ENCODE results near the gene PDE4B. TPM values are rescaled to one million over a fixed set of nuclear protein-coding genes. Genes with fewer than 3 reads are reported as not detected.

Gene PDE4B
- total RNA-seq, 1 experiment from 2014 or later: 1.4 TPM

GRCh38 chr1:65990161-65990560 is 197.5 kb downstream of the PDE4B start:
- Histone ChIP-seq H3F3A (ENCODE audit: low read length, unreplicated experiment) (no peaks in the 10 kb centered on the region), H4K20me1 (ENCODE audit: low read length) (no peaks in the 10 kb centered on the region), H2AFZ (ENCODE audit: low read length) (no peak overlapping the region), H3K4me1 (ENCODE audit: insufficient read depth, low read length) (no peaks in the 10 kb centered on the region), H3K79me2 (ENCODE audit: low read length) (no peaks in the 10 kb centered on the region), H3K9me3 (ENCODE audit: low read length) (no peaks in the 10 kb centered on the region), H3K4me3 (ENCODE audit: low read length) (no peak overlapping the region), H3K4me2 (ENCODE audit: low read length) (no peak overlapping the region), H3K27ac (ENCODE audit: low read length) (no peak overlapping the region), H3K9ac (ENCODE audit: low read length) (no peak overlapping the region), H3K36me3 (ENCODE audit: low read depth, low read length) (no peaks in the 10 kb centered on the region), H3K27me3 (ENCODE audit: low read length) (peaks cover 67% of the 10 kb centered on the region), H3K9me2 (replicated peaks; ENCODE audit: low read length) (no peaks in the 10 kb centered on the region)
- DNase-seq (no peak), ATAC-seq (no peak)
- intact Hi-C loops (cut with micrococcal nuclease): no loop called here
- CTCF ChIA-PET: no interaction called here
- TF ChIP-seq EZH2 (IDR thresholded peaks at IDR 0.05; ENCODE audit: low read length, unreplicated experiment): no peak
- TF ChIP-seq EZH2phosphoT487 (IDR thresholded peaks at IDR 0.05; ENCODE audit: borderline replicate concordance, low read length): no peak
- TF ChIP-seq CTCF (conservative IDR thresholded peaks at IDR 0.05; ENCODE audit: low read depth, low read length): no peak
- BruUV-seq (replicated peaks): no TSS peak
- POLR2A ChIA-PET (ENCODE audit: unreplicated experiment): no interaction called here

- CTCF ChIA-PET: no interaction called here
- DNase-seq (no peak), ATAC-seq (no peak)
- Histone ChIP-seq H3K4me2 (ENCODE audit: low read length) (no peak overlapping the region), H2AFZ (ENCODE audit: low read length) (no peak overlapping the region), H3K27me3 (ENCODE audit: low read length) (peaks cover 68% of the 10 kb centered on the region), H3K9ac (ENCODE audit: low read length) (no peak overlapping the region), H3F3A (ENCODE audit: low read length, unreplicated experiment) (no peaks in the 10 kb centered on the region), H3K4me3 (ENCODE audit: low read length) (no peak overlapping the region), H3K9me3 (ENCODE audit: low read length) (no peaks in the 10 kb centered on the region), H3K36me3 (ENCODE audit: low read depth, low read length) (no peaks in the 10 kb centered on the region), H3K9me2 (replicated peaks; ENCODE audit: low read length) (no peaks in the 10 kb centered on the region), H3K4me1 (ENCODE audit: insufficient read depth, low read length) (no peaks in the 10 kb centered on the region), H3K79me2 (ENCODE audit: low read length) (no peaks in the 10 kb centered on the region), H3K27ac (ENCODE audit: low read length) (no peak overlapping the region), H4K20me1 (ENCODE audit: low read length) (no peaks in the 10 kb centered on the region)
- no peak for TF ChIP-seq EZH2phosphoT487 (IDR thresholded peaks at IDR 0.05; ENCODE audit: borderline replicate concordance, low read length)
- intact Hi-C loops (cut with micrococcal nuclease): no loop called here
- no TSS peak for BruUV-seq (replicated peaks)
- POLR2A ChIA-PET (ENCODE audit: unreplicated experiment): no interaction called here
Measured at GRCh38 chr1:65991694-65992093, 199.0 kb downstream of the PDE4B start.

DNA sequence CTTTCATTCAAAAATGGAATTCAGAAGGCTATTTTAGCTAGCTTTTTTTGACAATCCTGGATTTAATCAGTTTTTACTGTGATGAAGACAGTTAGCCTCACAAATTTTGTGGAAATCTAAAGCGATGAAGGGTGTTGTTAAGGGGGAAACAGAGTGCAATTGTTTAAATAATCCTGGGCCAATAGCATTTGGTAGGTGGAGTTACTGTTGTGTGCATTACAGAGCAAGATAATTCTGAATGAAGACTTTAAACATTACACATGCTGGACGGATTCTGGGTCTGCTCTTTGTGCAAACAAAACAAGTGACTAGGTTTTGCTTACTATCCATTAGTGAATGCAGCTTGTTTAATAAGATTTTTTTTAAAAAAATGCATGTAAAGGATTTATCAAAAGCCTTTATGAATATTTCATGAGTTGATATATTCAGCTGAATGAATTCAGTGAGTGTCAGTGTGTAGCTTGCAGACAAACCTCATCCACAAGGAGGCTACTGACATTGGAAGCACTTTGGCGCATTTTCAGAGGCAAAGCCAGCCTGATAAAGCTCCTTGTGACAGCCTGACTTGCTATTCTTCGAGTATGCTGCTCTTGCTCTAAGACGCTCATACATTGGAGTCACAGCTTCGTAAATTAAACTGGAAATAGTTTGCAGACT is 199.6 kb downstream of the PDE4B start:
- Histone ChIP-seq H4K20me1 (ENCODE audit: low read length) (no peaks in the 10 kb centered on the region), H2AFZ (ENCODE audit: low read length) (no peak overlapping the region), H3K9me2 (replicated peaks; ENCODE audit: low read length) (no peaks in the 10 kb centered on the region), H3K4me1 (ENCODE audit: insufficient read depth, low read length) (no peaks in the 10 kb centered on the region), H3K27me3 (ENCODE audit: low read length) (peaks cover 62% of the 10 kb centered on the region), H3K4me2 (ENCODE audit: low read length) (no peak overlapping the region), H3K36me3 (ENCODE audit: low read depth, low read length) (no peaks in the 10 kb centered on the region), H3K9ac (ENCODE audit: low read length) (no peak overlapping the region), H3K9me3 (ENCODE audit: low read length) (no peaks in the 10 kb centered on the region), H3K4me3 (ENCODE audit: low read length) (no peak overlapping the region), H3K27ac (ENCODE audit: low read length) (no peak overlapping the region), H3K79me2 (ENCODE audit: low read length) (no peaks in the 10 kb centered on the region), H3F3A (ENCODE audit: low read length, unreplicated experiment) (no peaks in the 10 kb centered on the region)
- ChIA-PET POLR2A (ENCODE audit: unreplicated experiment) (no interaction called here), CTCF (no interaction called here)
- TF ChIP-seq EZH2phosphoT487 (IDR thresholded peaks at IDR 0.05; ENCODE audit: borderline replicate concordance, low read length) (no peak), EZH2 (IDR thresholded peaks at IDR 0.05; ENCODE audit: low read length, unreplicated experiment) (no peak), CTCF (conservative IDR thresholded peaks at IDR 0.05; ENCODE audit: low read depth, low read length) (no peak)
- DNase-seq: peak; percentile 4
- intact Hi-C loops (cut with micrococcal nuclease): no loop called here
- ATAC-seq: no peak
- BruUV-seq (replicated peaks): no TSS peak

Data from PC-3 (cell line).